ENCODE results near the gene DTNB. TPM values are rescaled to one million over a fixed set of nuclear protein-coding genes. Genes with fewer than 3 reads are reported as not detected.

The DTNB gene
- total RNA-seq, 3 donors from 2014 or later: 4.8 to 8.8 (median 7.2) TPM

- no peak overlapping the region for H3K4me3 ChIP-seq
- no peak for TF ChIP-seq CTCF (IDR thresholded peaks at IDR 0.05)
- intact Hi-C loops (cut with DNase I, micrococcal nuclease): no loop called here
- DNase-seq (no peak), ATAC-seq (no peak)
- no peaks in the 10 kb centered on the region for H3K36me3 ChIP-seq (ENCODE audit: low read depth)
- no peaks in the 10 kb centered on the region for H3K4me1 ChIP-seq (ENCODE audit: low read depth)
- H3K9me3 ChIP-seq: no peaks in the 10 kb centered on the region
Measured at GRCh38 chr2:25400576-25401216, 272.7 kb downstream of the DTNB start.

- H3K9me3 ChIP-seq: no peaks in the 10 kb centered on the region
- H3K36me3 ChIP-seq (ENCODE audit: low read depth): no peaks in the 10 kb centered on the region
- intact Hi-C loops (cut with DNase I, micrococcal nuclease): no loop called here
- DNase-seq (no peak), ATAC-seq (no peak)
- TF ChIP-seq CTCF (IDR thresholded peaks at IDR 0.05): no peak
- H3K4me3 ChIP-seq: no peak overlapping the region
- no peaks in the 10 kb centered on the region for H3K4me1 ChIP-seq (ENCODE audit: low read depth)
Measured at GRCh38 chr2:25400169-25400568, 273.2 kb downstream of the DTNB start.

GRCh38 chr2:25398534-25398933 lies 274.8 kb downstream of the DTNB start:
- Histone ChIP-seq H3K4me1 (ENCODE audit: low read depth) (no peaks in the 10 kb centered on the region), H3K36me3 (ENCODE audit: low read depth) (no peaks in the 10 kb centered on the region), H3K4me3 (no peak overlapping the region), H3K9me3 (no peaks in the 10 kb centered on the region)
- ATAC-seq: no peak
- intact Hi-C loops (cut with DNase I, micrococcal nuclease): no loop called here
- DNase-seq: no peak
- TF ChIP-seq CTCF (IDR thresholded peaks at IDR 0.05): no peak

- H3K4me3 ChIP-seq: no peak overlapping the region
- H3K9me3 ChIP-seq: no peaks in the 10 kb centered on the region
- H3K4me1 ChIP-seq (ENCODE audit: low read depth): no peaks in the 10 kb centered on the region
- TF ChIP-seq CTCF (IDR thresholded peaks at IDR 0.05): no peak
- no peaks in the 10 kb centered on the region for H3K36me3 ChIP-seq (ENCODE audit: low read depth)
- no peak for DNase-seq
- no peak for ATAC-seq
- intact Hi-C loops (cut with DNase I, micrococcal nuclease): no loop called here
Measured at GRCh38 chr2:25397777-25398176, 275.6 kb downstream of the DTNB start.

GRCh38 chr2:25389161-25389560 lies 284.2 kb downstream of the DTNB start:
- no peak for ATAC-seq
- Histone ChIP-seq H3K36me3 (ENCODE audit: low read depth) (no peaks in the 10 kb centered on the region), H3K4me1 (ENCODE audit: low read depth) (no peaks in the 10 kb centered on the region), H3K4me3 (no peak overlapping the region), H3K9me3 (no peaks in the 10 kb centered on the region)
- intact Hi-C loops (cut with DNase I, micrococcal nuclease): no loop called here
- TF ChIP-seq CTCF (IDR thresholded peaks at IDR 0.05): no peak
- DNase-seq: no peak

GRCh38 chr2:25388491-25388890 lies 284.9 kb downstream of the DTNB start:
- ATAC-seq (peak; percentile 40), DNase-seq (no peak)
- Histone ChIP-seq H3K4me3 (no peak overlapping the region), H3K9me3 (no peaks in the 10 kb centered on the region), H3K36me3 (ENCODE audit: low read depth) (no peaks in the 10 kb centered on the region), H3K4me1 (ENCODE audit: low read depth) (no peaks in the 10 kb centered on the region)
- no peak for TF ChIP-seq CTCF (IDR thresholded peaks at IDR 0.05)
- intact Hi-C loops (cut with DNase I, micrococcal nuclease): no loop called here
